ENCODE measurements around the gene KIF9.

DNA sequence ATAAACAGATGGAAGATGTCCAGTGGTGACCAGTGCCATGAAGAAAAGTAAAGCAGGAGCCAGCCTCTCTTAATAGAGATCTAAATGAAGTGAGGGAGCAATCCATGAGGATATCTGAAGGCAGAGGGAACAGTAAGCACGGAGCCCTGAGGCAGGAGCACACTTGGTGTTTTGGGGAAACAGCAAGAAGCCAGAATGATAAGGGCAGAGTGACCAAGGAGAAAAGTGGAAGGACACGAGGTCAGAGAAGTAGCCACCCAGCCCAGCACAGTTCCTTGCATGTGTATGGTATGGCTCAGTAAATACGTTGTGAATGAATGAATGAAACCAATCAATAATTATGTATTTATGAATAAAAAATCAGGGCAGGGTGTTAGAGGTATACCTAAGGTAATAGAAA is 11.8 kb upstream of the KIF9 start:
- TF ChIP-seq, protein P1, sequence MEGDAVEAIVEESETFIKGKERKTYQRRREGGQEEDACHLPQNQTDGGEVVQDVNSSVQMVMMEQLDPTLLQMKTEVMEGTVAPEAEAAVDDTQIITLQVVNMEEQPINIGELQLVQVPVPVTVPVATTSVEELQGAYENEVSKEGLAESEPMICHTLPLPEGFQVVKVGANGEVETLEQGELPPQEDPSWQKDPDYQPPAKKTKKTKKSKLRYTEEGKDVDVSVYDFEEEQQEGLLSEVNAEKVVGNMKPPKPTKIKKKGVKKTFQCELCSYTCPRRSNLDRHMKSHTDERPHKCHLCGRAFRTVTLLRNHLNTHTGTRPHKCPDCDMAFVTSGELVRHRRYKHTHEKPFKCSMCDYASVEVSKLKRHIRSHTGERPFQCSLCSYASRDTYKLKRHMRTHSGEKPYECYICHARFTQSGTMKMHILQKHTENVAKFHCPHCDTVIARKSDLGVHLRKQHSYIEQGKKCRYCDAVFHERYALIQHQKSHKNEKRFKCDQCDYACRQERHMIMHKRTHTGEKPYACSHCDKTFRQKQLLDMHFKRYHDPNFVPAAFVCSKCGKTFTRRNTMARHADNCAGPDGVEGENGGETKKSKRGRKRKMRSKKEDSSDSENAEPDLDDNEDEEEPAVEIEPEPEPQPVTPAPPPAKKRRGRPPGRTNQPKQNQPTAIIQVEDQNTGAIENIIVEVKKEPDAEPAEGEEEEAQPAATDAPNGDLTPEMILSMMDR (conservative IDR thresholded peaks at IDR 0.05), result no peak
- no peak for TF ChIP-seq ZFX (IDR thresholded peaks at IDR 0.05)

All from C4-2B (cell line).